HG03378 (cell line): ENCODE data around the gene DENND2A.
"Not testable (repeated sequence)": the region's sequence is repeated elsewhere in the genome, so short reads cannot be mapped to it uniquely, and the experiment has no call there.

Source experiments
- ATAC-seq: cut with Tn5 transposase; IDR thresholded peaks from one replicate; pipeline ENCODE4 v1.9.1; 2021; ENCODE audit warnings: mild to moderate bottlenecking, moderate library complexity; ENCODE audit not compliant: unreplicated experiment

The DENND2A gene

DNA sequence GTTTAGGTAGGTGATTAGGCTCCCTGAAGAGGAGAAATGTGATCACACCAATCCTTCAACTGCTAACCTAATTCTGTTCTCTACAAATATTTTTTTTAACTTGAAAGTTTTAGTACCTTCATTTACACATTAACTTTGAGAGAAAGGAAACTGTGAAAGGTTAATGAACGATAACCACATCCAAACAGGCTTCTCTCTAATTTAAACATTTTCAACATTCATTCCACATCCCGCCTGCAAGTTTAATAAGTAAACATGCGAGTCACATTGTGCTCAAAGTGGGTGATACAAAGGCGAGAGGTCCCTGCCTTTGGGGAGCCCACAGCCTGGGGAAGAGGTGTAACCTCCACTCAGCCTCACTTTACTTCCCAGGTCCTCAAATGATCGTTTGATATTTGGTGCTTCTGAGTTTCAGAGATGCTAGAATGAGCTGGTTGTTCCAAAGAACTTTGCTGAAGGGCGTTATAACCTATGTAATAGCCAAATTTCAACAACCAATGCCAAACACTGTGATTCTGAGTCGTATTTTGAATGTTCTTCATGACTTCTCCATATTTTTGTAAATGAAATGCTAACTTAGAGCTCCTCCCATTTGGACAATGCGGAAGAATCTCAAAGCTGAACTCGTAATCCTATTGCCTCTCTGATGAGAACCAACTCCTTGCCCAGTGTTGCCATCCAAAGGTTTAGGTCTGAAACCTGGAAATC, 47.5 kb downstream of the DENND2A start:
- ATAC-seq: peak; percentile 57

DNA sequence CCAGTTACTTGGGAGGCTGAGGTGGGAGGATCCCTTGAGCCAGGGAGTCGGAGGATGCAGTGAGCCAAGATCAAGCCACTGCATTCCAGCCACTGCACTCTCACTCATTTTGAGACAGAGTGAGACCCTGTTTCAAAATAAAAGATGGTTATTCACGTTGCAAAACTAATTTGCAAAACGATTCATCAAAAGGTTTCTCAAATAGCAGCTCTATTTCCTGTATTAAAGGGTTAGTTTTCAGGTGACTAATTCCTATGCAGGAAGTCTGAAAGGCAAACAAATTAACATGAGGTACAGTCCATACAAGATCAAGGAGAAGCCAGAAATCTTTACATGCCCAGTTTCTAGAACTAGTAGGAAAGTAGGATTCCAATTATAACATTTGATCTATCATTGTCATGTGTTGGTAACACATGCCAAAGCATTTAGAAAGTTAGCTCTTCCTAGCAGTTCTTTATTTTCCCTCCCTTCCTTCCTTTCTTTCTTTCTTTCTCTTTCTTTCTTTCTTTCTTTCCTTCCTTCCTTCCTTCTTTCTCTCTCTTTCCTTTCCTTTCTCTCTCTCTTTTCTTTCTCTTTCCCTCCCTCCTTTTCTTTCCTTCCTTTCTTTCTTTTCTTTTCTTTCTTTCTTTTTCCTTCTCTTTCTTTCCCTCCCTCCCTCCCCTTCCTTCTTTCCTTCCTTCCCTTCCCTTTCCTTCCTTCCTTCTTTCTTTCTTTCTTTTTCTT, 49.3 kb downstream of the DENND2A start:
- no peak for ATAC-seq

DNA sequence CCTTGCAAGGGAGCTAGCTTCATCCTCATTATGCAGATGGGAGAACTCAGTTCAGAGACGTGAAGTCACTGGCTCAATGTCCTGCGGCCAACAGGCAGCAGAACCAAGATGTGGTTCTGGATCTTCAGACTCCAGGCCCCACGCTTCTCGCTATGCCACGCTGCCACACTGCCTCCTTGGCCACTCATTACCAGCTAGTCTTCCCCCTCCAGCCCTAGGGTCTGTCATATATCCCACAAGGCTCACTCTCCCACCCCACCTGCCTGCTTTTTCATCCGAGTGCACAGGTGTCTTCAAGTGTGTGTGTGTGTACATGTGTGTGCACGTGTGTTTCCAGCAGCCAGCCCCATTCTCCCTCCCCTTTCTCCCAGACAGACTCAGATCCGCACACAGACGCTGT, 53.4 kb downstream of the DENND2A start:
- no peak for ATAC-seq

DNA sequence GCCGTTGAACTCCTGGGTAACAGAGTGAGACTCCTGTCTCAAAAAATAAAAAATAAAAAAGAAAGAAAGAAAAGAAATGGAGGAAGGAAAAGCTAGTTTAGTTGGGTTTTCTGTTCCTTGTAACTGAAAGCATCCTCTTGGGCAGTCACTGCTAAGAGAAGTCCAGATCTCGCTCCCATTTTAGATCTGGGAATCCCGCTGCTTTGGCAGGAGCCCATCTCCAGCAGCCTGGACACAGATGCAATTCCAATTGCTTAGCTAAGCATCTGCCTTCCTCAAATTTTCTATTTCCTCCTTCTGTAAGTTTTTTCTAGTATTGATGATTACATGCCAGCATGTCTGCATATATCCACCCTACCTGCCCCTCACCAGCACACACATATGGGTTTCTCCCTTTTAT, 54.1 kb downstream of the DENND2A start:
- ATAC-seq: no peak

DNA sequence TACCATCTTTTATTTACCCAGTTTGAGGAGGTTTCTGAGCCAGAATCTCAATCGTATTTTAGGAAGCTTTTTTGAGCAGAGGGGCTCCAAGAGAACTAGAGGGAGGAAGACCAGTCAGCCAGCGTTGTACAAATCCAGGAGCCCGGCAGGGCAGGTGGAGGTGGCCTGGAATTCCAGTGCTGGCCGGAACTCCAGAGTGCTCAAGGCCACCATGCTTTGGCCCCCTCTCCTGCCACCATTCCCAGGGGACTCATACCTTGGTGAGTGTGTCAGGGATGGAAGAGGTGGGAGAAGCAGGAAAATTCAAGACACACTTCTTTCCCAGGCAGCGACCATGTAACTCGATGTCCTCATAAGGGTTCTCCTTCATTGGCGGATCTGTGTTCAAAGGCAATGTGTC, 55.3 kb downstream of the DENND2A start:
- ATAC-seq: no peak

DNA sequence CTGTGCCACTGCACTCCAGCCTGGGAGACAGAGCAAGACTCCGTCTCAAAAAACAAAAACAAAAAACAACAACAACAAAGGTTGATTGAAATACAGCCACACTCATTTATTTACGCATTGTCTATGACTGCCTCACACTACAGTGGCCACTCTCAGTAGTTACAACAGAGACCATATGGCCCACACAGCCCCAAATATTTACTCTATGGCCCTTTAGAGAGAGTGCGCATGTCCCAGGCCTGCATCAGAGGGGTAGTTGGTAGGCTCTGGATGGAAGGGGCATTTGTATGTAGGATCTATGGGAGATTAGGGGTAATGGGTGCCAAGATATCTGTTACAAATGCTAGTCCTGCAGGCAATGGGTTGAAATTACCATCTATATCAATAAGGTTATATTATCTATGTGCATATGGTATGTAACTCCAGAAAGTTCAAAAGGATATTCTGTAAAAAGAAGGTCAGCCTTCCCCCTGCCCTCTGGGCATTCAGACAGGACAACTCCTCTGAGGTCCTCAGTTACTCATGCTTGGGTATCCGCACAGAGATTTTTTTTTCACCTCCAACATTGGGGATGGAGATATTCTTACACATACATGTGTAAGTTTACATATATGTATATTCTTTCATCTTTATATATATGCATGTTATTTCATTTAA, 56.3 kb downstream of the DENND2A start:
- no peak for ATAC-seq

DNA sequence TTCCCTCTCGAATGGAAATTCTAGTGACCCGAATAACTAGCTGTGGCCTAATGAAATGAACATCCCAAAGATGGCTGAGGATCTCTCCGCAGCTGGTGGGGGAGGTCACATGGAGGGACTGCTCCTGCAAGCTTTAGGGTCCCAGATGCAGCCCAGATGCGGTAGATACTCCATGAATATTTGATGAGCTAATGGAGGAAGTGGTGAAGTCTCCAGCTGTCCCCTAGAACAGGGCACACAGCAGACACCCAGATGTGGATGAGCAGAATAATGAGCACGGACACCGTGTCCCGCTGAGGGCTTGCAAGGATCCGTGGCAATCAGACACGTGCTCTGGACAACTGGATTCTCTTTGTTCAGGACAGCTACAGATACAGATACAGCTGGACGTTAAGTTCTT, 59.2 kb downstream of the DENND2A start:
- ATAC-seq: no peak

DNA sequence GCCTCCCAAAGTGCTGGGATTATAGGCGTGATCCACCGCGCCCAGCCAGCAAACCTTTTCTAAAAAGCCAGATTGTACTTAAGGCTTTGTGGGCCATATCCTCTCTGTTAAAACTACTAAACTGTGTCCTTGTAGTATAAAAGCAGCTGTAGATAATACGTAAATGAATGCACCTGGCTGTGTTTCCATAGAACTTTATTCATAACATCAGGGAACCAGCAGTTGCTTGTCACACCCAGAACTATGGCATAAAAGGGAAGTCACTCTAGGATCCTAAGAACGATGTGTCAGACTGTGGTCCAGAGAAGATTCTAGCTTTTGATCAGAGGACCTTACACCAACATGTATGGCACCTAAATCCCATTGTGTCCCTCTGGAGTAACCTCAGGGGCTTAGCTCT, 63.0 kb downstream of the DENND2A start:
- ATAC-seq: no peak

DNA sequence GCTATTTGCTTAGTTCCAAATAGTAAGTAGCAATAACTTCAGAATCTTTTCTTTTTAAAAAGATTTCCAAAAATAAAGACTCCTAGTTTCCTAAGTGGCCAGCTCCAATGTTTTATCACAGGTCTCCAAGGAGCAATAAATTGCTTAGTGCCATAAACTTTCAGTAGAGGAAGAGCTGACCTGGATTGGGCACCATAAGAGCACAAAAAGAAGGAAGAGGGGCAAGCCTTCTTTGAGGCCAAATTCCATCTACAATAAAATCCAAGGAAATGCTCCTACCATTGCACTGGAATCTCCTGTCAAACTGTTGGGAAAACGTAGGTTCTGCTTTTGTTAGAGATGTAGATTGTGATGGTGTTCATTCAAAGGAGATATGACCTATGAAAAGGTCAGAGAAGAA, 64.0 kb downstream of the DENND2A start:
- no peak for ATAC-seq

DNA sequence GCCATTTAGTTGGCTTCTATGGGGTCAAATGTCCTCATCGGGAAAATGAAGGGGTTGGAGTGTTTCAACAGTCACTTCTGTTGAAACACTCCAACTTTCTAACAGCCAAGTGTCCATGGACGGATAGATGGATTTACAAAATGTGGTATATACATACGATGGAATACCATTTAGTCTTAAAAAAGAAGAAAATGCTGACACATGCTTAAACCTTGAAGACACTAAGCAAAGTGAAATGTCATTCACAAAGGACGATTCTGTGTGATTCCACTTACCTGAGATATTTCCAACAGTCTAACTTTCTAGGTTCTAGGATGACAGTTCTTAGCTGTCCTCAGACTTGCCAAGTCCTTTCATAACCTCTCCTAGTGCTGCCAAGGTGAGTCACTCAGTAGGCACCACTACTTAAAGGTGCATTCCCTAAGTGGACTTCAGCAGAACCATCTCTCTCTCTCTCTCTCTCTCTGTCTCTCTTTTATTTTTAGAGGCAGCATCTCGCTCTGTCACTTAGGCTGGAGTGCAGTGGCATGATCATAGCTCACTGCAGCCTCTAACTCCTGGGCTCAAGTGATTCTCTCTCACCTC, 69.0 kb downstream of the DENND2A start:
- ATAC-seq: no peak

DNA sequence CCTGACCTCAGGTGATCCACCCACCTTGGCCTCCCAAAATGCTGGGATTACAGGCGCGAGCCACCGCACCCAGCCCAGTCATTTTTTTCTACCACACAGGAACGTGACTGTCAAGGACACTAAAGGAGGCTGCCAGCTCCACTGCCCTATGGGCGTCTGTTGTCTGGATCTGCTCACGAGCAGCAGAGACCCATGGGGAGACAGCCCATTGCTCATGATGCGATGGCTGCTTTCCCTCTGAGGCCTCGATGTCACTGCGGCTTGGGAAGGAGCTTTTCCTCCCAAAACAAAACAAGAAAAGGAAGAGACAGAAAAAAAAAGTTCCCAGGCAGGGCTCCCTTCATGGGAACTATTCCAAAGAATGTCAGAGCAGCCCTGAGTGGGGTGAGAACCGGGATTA, 70.5 kb downstream of the DENND2A start:
- no peak for ATAC-seq

DNA sequence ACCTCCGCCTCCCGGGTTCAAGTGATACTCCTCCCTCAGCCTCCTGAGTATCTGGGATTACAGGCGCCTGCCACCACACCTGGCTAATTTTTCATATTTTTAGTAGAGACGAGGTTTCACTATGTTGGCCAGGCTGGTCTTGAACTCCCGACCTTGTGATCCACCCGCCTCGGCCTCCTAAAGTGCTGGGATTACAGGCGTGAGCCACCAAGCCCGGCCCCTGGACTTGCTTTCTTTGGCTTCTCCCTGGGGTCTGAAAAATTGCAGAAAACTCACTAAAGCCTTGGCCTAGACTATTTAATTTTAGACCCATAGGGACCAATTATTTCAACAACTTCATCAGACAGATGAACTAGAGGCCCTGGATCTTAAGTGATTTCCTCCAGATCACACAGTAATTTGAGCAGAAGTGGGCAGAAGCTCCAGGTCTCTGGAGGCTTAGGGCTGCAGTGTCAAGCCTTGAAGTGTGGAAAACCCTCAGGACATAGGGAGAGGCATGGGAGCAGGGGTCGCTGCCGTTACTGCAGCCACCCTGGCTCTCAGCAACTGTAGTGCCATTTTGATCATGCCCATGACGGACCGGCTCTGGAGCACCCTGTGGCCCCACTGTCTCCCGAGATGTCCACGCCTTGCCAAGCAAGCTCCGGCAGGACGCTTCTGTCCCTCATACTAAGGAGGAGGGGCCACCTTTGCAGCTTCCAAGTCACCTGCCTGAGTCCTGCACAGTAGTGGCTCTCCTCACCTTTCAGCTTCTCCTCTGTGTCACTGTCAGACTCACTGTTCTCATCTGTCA, 72.4 kb downstream of the DENND2A start:
- no peak for ATAC-seq

DNA sequence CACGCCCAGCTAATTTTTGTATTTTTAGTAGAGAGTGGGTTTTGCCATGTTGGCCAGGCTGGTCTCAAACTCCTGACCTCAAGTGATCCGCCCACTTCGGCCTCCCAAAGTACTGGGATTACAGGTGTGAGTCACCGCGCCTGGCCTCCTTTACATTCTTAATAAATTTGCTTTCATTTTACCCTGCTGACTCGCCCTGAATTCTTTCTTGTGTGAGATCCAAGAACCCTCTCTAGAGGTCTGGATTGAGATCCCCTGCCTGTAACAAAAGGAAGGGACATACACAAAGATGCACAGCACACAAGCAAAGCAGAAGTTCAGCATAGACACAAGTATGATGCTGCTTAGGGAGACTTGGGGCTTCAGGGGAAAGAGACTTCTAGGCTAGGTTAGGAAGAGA, 74.4 kb downstream of the DENND2A start:
- ATAC-seq: not testable (repeated sequence)

DNA sequence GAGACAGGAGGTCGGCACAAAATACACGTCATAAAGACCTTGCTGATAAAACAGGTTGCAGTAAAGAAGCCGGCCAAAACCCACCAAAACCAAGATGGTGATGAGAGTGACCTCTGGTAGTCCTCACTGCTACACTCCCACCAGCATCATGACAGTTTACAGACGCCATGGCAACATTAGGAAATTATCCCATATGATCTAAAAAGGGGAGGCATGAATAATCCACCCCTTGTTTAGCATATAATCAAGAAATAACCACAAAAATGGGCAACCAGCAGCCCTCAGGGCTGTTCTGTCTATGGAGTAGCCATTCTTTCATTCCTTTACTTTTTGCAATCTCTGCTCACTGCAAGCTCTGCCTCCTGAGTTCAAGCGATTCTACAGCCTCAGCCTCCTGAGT, 74.9 kb downstream of the DENND2A start:
- ATAC-seq: not testable (repeated sequence)

DNA sequence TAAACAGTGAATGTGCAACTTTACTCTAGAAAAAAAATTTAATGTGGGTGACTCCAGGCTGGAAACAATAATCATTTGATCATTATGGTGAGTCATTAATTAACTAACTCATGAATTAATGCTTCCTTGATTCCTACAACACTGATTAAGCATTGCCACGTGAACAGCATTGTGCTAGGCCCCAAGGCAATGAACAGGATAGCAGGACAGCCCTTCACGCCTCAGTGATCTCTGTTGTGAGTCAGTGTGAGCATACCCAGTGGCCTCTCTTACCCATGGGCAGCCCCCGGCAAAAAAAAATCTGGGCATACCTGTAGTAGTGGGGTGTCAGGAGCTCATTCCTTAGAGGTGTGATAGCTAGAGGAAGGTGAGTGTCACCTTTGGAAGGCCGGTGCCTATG, 76.0 kb downstream of the DENND2A start:
- no peak for ATAC-seq

DNA sequence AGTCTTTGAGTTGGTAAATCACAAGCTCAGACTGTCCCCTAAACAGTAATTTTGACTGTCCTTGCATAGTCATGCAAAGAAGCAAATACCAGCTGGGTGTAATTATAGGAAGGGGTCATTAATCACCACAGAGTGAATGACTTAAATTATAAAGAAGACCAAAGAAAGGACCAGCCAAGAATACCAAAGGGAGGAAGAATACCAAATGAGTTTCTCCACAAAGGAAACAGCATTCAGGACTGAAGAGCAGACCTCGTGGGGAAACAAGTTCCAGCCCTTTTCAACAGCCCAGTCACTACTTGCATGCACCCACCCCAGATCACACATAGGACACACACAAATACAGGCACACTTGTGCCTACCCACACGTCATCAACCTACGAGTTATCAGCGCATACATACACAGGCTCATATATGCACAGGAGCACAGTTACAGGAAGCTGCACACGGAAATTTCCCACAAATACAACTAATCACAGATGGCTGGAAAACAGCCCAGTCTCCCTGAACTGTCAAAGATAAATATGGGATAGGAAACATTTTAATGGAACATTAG, 77.6 kb downstream of the DENND2A start:
- no peak for ATAC-seq

DNA sequence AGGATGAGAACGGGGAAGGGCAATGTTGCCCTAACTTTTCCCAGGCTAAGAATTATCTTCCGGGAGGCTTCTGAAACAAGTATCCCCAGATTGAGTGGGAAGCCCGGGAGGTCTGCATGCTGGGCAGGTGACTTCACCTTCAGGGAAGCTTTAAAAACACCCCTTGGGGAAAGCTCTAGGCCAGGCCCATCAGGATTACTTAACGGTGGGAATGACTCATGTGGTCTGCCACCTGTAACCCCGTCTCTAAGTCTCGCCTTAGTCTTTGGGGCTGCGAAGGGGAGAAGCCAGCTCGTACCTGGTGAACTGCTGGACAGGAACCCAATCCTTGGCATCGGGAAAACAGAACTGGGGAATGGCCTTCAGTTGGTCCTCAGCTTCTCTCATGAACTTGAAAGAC, 81.2 kb downstream of the DENND2A start:
- no peak for ATAC-seq

DNA sequence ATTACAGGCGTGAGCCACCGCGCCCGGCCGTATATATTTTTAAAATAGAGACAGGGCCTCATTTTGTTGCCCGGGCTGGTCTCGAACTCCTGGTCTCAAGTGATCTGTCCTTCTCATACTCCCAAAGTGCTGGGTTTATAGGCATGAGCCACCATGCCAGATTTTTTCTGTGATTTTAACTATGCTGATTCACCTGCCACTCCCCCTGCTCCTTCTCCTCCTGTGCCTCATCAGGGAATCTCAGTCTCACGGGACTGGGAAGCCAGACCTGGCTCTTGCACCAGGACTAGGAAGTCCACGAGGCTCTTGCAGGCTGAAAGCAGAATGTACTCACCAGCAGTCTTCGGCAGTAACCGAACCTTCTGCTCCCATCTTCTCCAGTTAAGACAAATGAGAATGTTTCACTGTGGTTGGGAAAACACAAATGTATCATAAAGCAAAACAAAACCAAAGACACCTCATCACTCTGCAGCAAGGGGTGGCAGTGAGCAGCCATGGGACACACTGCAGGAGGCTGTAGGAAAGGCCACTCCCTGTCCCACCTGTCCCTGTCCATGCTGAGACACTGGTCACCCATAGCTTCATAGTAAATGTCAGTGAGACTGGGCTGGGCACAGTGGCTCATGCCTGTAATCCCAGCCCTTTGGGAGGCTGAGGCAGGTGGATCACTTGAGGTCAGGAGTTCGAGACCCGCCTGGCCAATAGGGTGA, 82.6 kb downstream of the DENND2A start:
- no peak for ATAC-seq

DNA sequence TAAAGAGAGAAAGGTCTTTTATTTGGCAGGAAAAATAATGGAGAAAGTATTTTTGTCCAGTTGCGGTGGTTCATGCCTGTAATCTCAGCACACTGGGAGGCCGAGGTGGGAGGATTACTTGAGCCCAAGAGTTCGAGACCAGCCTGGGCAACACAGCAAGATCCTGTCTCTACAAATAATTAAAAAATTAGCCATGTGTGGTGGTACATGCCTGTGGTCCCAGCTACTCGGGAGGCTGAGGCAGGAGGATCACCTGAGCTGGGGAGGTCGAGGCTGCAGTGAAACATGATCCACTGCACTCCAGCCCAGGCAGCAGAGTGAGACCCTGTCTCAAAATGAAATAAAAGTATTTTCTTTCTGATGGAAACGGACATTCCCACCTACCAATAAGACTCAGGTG, 83.5 kb downstream of the DENND2A start:
- no peak for ATAC-seq

DNA sequence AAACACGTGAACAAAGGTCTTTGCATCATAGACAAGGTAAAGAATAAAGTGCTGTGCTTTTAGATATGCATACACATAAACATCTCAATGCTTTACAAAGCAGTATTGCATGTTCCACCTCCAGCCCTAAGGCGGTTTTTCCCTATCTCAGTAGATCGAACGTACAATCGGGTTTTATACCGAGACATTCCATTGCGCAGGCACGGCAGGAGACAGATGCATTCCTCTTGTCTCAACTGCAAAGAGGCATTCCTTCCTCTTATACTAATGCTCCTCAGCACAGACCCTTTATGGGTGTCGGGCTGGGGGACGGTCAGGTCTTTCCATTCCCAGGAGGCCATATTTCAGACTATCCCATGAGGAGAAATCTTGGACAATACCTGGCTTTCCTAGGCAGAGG, 87.4 kb downstream of the DENND2A start:
- ATAC-seq: not testable (repeated sequence)
